GM21723 (cell line): ENCODE measurements around the gene TFF3.

Experiments used
- ATAC-seq: cut with Tn5 transposase; IDR thresholded peaks from one replicate; pipeline ENCODE4 v1.9.1; 2021; ENCODE audit warnings: mild to moderate bottlenecking, moderate library complexity; ENCODE audit not compliant: unreplicated experiment

TFF3 gene

DNA sequence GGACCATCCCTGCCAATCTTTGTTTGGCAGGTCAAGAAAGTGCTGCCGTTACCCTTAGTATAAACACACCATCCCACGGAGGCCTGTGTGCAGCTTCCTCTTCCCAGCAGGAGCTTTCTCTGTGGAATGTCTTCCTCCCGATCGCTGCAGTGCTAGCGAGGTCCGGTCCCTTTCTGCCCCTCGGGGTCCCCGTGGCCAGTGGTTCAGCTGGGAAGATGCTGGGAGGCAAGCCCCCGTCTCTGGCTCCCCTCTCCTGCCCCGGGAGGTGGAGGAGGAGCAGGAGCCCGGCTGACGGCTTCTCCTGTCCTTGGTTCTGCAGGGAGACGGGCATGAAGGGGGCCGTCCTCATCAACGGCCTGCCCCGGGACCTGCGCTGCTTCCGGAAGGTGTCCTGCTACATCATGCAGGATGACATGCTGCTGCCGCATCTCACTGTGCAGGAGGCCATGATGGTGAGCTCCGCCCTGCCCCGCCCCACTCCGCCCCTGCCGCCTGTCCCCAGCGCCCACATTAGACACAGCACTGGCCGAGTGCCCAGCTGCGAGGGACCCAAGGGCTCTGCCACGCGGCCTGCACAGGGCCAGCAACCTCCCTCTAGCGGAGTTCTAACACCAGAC, 42.1 kb downstream of the TFF3 start:
- no peak for ATAC-seq

DNA sequence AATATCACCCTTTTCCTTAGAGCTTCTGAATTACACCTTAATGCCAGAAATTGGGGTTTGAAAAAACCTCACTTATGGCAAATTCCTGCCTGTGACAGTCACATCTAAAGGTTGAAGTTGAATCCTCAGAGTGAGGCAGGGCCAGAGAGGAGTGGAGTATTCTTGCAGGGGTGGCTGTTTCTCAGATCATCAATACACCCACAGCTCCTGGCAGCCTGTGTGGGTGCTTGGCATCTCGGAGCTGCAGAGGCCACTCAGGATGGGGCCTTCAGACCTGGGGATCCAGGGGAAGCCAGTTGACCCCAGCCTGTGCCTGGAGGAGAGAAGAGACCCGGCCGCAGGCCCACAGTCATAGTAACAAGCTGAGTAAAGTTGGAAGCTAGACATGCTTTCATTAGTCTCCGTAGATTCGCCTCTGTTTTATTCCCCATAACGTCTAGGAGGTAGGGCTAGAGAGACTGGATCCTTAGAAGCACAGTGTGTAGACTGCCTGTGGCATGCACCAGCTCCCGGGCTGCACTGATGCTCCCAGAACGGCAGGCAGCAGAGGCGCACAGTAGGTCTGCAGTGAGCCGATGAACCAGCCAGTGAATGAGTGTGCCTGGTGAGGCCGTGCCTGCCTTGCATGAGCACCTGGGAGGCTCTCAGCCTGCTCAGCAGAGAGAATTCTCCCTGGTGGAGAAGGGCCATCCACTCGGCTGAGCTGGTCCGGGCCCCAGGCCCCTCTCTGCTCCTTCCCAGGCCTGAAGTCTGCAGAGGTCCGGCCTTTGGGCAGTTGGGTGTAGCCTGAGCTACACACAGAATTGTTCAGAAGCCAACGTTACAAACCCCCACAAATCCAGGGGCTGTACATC, 42.9 kb downstream of the TFF3 start:
- ATAC-seq, result no peak

DNA sequence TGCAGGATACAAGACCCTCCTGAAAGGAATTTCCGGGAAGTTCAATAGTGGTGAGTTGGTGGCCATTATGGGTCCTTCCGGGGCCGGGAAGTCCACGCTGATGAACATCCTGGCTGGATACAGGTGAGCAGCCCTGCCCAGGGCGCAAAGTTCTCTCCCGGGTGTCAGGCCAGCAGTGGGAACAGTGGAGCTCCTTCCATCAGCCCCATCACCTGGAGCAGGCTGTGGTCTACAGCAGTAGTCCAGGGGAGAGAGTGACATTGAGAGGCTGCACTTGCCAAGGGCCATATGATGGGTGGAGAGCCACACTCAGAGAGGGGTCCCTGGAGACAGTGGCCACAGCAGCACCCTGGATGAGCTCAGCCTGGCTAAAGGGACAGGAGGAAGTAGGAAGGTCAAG, 44.1 kb downstream of the TFF3 start:
- no peak for ATAC-seq

DNA sequence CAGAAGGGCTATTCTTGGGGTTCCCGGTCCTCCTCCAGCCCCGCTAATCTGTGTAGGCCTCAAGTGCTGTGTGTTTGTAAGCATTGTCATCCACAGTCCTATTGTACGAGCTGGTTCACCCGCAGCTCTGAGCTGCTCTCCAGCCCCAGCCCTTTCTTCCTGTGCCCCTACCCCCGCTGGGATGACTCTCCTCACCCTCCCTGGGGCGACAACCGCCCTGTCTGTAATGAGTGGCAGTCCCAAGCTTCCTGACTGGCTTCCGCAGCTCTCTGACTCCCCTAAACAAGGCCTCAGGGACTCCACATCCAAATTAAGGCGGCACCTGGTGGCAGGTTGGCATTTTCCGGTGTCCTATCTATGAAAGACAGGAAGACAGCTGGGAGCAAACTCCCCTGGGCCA, 45.8 kb downstream of the TFF3 start:
- ATAC-seq, result no peak

- ATAC-seq, result no peak
These were observed 48.1 kb downstream of the TFF3 start for GRCh38 chr21:42266971-42267556.

DNA sequence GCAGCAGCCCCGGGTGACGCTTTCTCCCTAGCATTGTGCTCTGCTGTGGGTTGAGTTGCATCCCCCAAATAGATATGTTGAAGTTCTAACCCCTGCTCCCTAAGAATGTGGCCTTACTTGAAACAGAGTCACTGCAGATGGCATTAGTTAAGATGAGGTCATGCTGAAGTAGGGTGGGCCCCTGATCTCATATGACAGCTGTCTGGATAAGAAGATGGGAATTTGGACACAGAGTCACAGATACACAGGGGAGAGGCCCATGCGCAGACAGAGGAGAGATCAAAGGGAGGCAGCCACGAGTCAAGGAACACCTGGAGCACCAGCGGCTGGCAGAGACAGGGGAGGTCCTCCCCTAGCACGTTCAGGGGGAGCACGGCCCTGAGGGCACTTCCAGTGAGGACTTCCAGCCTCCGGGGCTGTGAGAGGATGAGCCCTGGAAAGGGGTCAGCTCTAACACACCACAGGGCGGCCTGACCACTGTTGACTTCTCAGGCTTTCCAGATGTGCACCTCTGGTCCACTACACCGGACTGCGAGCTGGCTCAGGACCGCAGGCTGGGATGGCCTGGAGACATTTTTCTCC, 49.9 kb downstream of the TFF3 start:
- ATAC-seq, result no peak

DNA sequence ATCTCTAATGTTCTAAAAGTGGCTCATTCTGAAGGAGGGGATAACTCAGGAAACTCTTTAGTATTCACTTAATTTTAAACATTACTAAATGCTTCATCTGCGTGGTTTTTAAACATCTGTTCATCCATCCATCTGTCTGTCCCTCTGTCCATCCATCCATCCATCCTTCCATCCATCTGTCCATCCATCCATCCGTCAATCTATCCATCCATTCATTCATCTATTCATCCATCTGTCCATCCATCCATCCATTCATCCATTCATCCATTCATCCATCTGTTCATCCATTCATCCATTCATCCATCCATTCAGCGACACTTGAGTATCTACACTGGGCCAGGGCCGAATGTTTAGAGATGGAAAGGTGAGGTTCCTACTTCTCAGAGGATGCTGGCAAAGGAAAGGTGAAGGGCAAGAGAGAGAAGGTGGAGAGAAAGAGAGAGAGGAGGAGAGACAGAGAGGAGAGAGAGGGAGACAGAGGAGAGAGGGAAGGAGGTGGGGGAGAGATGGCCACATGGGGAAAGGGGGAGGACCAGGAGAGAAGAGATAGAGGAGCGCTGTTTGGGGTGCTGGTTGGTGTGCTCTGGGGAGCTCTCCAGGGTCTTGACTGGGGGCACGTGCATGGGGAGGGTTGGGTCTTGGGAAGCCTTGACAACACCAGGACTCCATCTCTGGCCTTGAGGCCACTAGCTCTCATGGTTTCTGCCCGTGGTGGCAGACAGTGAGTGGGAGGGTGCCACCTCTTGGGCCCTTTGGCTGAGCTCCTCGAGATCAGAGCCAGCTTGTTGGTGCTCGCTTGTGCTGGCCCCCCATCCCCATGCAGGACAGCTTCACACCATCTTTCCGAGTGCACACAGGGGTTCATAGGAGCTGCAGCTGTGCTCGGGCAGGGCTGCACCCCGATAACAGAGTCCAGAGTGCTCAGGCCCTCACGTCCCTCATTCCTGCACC, 50.7 kb downstream of the TFF3 start:
- no peak for ATAC-seq

DNA sequence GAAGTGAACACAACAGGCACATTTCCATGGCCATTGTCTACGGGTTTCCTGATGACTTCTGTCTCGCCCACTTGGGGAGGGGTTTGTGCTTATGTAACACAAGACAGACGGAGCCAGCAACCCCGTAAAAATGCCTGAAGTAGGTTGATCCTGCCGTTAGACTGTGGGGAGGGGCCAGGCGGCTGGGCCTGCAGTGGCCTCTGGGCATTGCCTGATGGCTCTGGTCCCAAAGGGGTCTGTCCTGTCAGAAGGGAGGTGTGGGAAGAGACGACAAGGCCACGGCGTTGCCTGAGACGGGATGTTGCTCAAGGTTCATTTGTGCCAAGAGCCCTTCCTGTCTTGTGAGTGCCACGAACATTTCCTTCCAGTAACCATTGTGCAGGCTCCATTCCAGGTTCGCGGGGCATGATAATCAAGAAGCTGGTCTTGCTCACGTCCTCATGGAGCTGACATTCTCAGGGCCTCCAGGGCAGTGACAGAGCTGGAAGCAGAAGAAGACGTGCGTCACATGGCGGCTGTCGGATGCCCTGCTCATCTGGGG, 51.5 kb downstream of the TFF3 start:
- ATAC-seq, result no peak

DNA sequence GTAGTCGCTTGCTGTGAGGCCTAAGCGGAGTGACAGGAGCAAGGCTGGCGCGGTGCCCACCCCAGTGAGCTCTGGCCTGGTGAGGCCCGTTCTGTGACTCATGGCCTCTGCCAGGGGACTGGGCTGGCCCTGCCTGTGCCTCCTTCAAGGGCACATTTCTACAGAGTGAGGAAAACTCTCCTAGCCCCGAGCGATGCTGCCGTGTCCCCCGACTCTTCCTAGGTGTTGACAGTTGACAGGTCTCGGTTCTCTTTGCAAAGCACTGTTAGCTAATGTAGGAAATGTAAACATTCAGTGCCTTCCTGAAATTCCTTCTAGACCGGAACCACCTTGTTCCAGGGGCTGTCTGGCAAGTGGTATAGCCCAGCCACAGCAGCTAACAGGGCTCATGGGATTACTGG, 52.4 kb downstream of the TFF3 start:
- ATAC-seq, result no peak

DNA sequence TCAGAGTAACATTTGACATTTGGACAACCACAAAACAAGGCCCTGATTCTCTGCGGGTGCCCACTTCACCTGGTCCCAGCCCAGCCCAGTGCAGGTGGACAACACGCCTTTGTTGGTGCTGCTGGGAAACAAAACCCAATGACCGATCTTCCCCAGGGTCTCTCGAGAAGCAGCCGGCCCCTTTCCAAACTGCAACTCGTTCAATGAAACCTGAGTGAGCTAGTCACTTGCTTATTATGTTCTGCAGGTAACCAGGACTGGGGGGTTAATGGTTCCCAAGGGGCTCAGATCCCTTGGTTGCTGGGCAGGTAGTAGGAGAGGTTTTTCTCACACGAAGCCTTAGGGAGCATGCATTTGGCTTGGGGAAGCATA, 53.4 kb downstream of the TFF3 start:
- no peak for ATAC-seq
